ENCODE data around the gene FGF23. TPM values are rescaled to one million over a fixed set of nuclear protein-coding genes. Genes with fewer than 3 reads are reported as not detected.
"Not testable (repeated sequence)": the region's sequence is repeated elsewhere in the genome, so short reads cannot be mapped to it uniquely, and the experiment has no call there.

The FGF23 gene
- total RNA-seq, 1 experiment from 2014 or later: not detected

DNA sequence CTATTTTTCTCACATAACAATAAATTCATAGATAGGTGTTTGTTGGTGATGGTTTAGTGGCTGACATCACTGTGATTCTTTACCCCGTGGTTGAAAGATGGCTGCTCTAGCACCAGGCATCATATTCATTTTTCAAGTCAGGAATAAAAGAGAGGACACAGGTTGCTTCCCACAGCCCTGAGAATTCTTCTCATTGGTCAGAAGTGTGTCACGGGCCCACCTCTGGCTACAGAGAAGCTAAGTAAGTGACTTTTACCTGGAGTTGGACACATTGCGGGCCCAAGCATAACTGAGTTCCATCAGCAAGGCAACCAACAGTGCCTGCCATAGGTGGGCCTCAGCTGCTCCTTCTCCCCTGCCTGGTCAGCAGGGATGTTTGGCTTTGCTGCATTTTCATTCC, 27.6 kb upstream of the FGF23 start (continued):
- TF ChIP-seq CEBPB (IDR thresholded peaks at IDR 0.05; ENCODE audit: low read depth) (no peak), EZH2phosphoT487 (IDR thresholded peaks at IDR 0.05; ENCODE audit: borderline replicate concordance) (no peak)

DNA sequence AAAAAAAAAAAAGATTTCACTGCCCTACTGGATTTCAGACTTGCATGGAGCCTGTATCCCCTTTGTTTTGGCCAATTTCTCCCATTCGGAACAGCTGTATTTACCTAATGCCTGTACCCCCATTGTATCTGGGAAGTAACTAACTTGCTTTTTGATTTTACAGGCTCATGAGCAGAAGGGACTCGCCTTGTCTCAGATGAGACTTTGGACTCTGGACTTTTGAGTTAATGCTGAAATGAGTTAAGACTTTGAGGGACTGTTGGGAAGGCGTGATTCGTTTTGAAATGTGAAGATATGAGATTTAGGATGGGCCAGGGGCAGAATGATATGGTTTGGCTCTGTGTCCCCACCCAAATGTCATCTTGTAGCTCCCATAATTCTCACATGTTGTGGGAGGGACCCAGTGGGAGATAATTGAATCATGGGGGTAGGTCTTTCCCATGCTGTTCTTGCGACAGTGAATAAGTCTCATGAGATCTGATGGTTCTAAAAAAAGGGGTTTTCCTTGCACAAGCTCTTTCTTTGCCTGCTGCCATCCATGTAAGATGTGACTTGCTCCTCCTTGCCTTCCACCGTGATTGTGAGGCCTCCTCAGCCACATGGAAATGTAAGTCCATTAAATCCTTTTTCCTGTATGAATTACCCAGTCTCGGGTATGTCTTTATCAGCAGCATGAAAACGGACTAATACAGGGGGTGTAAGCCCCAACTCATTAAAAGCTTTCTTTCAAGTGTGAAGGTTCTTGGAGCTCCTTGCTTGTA, 25.5 kb upstream of the FGF23 start:
- H3K27ac ChIP-seq (ENCODE audit: low read depth, low read length); DNase-seq (ENCODE audit: low read depth, low spot score); H4K20me1 ChIP-seq (ENCODE audit: insufficient read depth); POLR2A ChIA-PET; H3K9me2 ChIP-seq (ENCODE audit: insufficient read depth); H3K4me1 ChIP-seq (ENCODE audit: control insufficient read depth in 1 of 2, insufficient read depth in 2 of 2, low read length in 2 of 2); intact Hi-C loops (cut with micrococcal nuclease); CTCF ChIA-PET; H3K4me2 ChIP-seq (ENCODE audit: low read length); H3K9ac ChIP-seq (ENCODE audit: low read length); RAD21 ChIA-PET (ENCODE audit: low non-redundant PET in 1 of 2, low total read pairs in 2 of 2, uncharacterized antibody in 2 of 2, unreplicated experiment in 2 of 2); H3K79me2 ChIP-seq (ENCODE audit: insufficient read depth, low read length); ATAC-seq; BruUV-seq (replicated peaks); H3K9me3 ChIP-seq (ENCODE audit: control insufficient read depth in 1 of 2, insufficient read depth in 1 of 2, low read depth in 1 of 2, low read length in 2 of 2); H3K4me3 ChIP-seq (replicated peaks in 1 of 2; ENCODE audit: low read depth in 1 of 2, low read length in 2 of 2); H3K36me3 ChIP-seq (ENCODE audit: control insufficient read depth in 1 of 2, insufficient read depth in 2 of 2, low read length in 2 of 2); H2AFZ ChIP-seq (ENCODE audit: low read depth, low read length, poor library complexity, severe bottlenecking): not testable (repeated sequence)
- peaks cover 26% of the 10 kb centered on the region for H3K27me3 ChIP-seq (ENCODE audit: insufficient read depth, low read length)

DNA sequence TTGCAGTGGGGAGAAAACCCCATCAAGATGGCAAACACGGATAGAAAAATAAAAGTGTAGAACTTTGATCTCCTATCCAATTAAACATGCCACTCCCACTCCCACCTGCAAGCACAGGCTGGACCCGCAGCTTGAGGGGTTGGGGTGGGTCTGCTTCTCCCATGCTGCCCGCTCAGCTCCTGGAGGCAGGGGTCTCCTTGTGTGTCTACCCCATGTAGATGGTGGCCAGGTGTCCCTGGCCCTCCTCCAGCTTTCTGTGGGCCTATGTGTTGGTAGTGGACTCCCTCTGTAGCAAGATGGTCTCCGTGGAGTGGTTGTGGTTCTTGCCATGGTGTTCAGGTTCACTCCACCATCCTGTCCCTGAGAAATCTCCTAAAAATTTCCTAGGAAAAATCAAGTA, 23.5 kb upstream of the FGF23 start:
- no peaks in the 10 kb centered on the region for H3K4me1 ChIP-seq (ENCODE audit: control insufficient read depth in 1 of 2, insufficient read depth in 2 of 2, low read length in 2 of 2)
- ChIA-PET POLR2A (no interaction called here), RAD21 (ENCODE audit: low non-redundant PET in 1 of 2, low total read pairs in 2 of 2, uncharacterized antibody in 2 of 2, unreplicated experiment in 2 of 2) (no interaction called here), CTCF (no interaction called here)
- BruUV-seq (replicated peaks): no TSS peak
- H3K79me2 ChIP-seq (ENCODE audit: insufficient read depth, low read length): no peaks in the 10 kb centered on the region
- no peaks in the 10 kb centered on the region for H3K36me3 ChIP-seq (ENCODE audit: control insufficient read depth in 1 of 2, insufficient read depth in 2 of 2, low read length in 2 of 2)
- no peaks in the 10 kb centered on the region for H3K9me3 ChIP-seq (ENCODE audit: control insufficient read depth in 1 of 2, insufficient read depth in 1 of 2, low read depth in 1 of 2, low read length in 2 of 2)
- H3K9me2 ChIP-seq (ENCODE audit: insufficient read depth): no peaks in the 10 kb centered on the region
- ATAC-seq (no peak), DNase-seq (ENCODE audit: low read depth, low spot score) (no peak)
- H4K20me1 ChIP-seq (ENCODE audit: insufficient read depth): no peaks in the 10 kb centered on the region
- H3K9ac ChIP-seq (ENCODE audit: low read length): no peak overlapping the region
- no peak overlapping the region for H3K4me3 ChIP-seq (replicated peaks in 1 of 2; ENCODE audit: low read depth in 1 of 2, low read length in 2 of 2)
- H3K27me3 ChIP-seq (ENCODE audit: insufficient read depth, low read length): peaks cover 38% of the 10 kb centered on the region
- no peak overlapping the region for H3K4me2 ChIP-seq (ENCODE audit: low read length)
- intact Hi-C loops (cut with micrococcal nuclease): no loop called here
- no peak overlapping the region for H3K27ac ChIP-seq (ENCODE audit: low read depth, low read length)
- no peak overlapping the region for H2AFZ ChIP-seq (ENCODE audit: low read depth, low read length, poor library complexity, severe bottlenecking)
- no peak for TF ChIP-seq TCF7L2 (IDR thresholded peaks at IDR 0.05; ENCODE audit: borderline replicate concordance, extremely low read depth, insufficient read depth, insufficient read length)
- TF ChIP-seq POLR2A (IDR thresholded peaks at IDR 0.05; ENCODE audit: borderline replicate concordance, extremely low read depth, insufficient read depth, insufficient read length): no peak
- TF ChIP-seq YY1 (IDR thresholded peaks at IDR 0.05; ENCODE audit: extremely low read depth, insufficient replicate concordance, low read depth, low read length): no peak
- TF ChIP-seq REST (IDR thresholded peaks at IDR 0.05; ENCODE audit: low read depth): no peak
- TF ChIP-seq ELF1 (IDR thresholded peaks at IDR 0.05; ENCODE audit: borderline replicate concordance, low read depth): no peak
- TF ChIP-seq EGR1 (IDR thresholded peaks at IDR 0.05; ENCODE audit: low read depth): no peak
- TF ChIP-seq, protein P1, sequence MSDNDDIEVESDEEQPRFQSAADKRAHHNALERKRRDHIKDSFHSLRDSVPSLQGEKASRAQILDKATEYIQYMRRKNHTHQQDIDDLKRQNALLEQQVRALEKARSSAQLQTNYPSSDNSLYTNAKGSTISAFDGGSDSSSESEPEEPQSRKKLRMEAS (IDR thresholded peaks at IDR 0.05): no peak
- TF ChIP-seq EZH2 (IDR thresholded peaks at IDR 0.05): no peak
- TF ChIP-seq RAD21 (IDR thresholded peaks at IDR 0.05; ENCODE audit: low read depth): no peak
- no peak for TF ChIP-seq EZH2phosphoT487 (IDR thresholded peaks at IDR 0.05; ENCODE audit: borderline replicate concordance)
- no peak for TF ChIP-seq ZFX (IDR thresholded peaks at IDR 0.05)
- no peak for TF ChIP-seq SRF (IDR thresholded peaks at IDR 0.05; ENCODE audit: low read depth)
- TF ChIP-seq ZNF274 (IDR thresholded peaks at IDR 0.05; ENCODE audit: low read depth, low read length): no peak
- no peak for TF ChIP-seq CBX3 (IDR thresholded peaks at IDR 0.05; ENCODE audit: low read depth)
